CD4-positive, CD25-positive, alpha-beta regulatory T cell (primary cell): Measurements from ENCODE around the gene CD34. TPM values are rescaled to one million over a fixed set of nuclear protein-coding genes. Genes with fewer than 3 reads are reported as not detected.

Experiments used
- ATAC-seq, 2 donors: fragments of 150-1000 bp; cut with Tn5 transposase; one replicate each; pipeline ENCODE4 v1.10.0; 2021; ENCODE audit warnings: low read depth in 2 of 2, moderate number of reproducible peaks in 2 of 2, moderate library complexity in 1 of 2
- DNase-seq, 3 donors: peaks; one replicate each; pipeline versions ENCODE4 v3.0.0 to v3.0.0-alpha.2; 2012 to 2022; ENCODE audit warnings: mixed read lengths in 1 of 3
- H3K27ac ChIP-seq: one replicate; pipeline ENCODE4 v1.7.0; 2013; ENCODE audit warnings: mild to moderate bottlenecking, low read length; ENCODE audit not compliant: insufficient read depth, poor library complexity, severe bottlenecking
- H3K27me3 ChIP-seq: one replicate; pipeline ENCODE4 v1.7.0; 2013; ENCODE audit warnings: low read length; ENCODE audit not compliant: control insufficient read depth, insufficient read depth
- H3K36me3 ChIP-seq: one replicate; pipeline ENCODE4 v1.7.0; 2013; ENCODE audit warnings: mild to moderate bottlenecking, low read length, moderate library complexity; ENCODE audit not compliant: control insufficient read depth, insufficient read depth
- H3K4me1 ChIP-seq: 2 replicates; pipeline ENCODE4 v1.7.0; 2013; ENCODE audit warnings: mild to moderate bottlenecking, low read length; ENCODE audit not compliant: insufficient read depth, control insufficient read depth, poor library complexity, severe bottlenecking
- H3K4me3 ChIP-seq: one replicate; pipeline ENCODE4 v1.7.0; 2013; ENCODE audit warnings: low read depth, mild to moderate bottlenecking, low read length, moderate library complexity
- H3K9me3 ChIP-seq, 2 experiments: 1 replicate in 1 of 2; 2 replicates in 1 of 2; pipeline ENCODE4 v1.7.0; 2013; ENCODE audit warnings: low read length in 2 of 2, mild to moderate bottlenecking in 1 of 2, moderate library complexity in 1 of 2; ENCODE audit not compliant: control insufficient read depth in 2 of 2
- H3K27ac Mint-ChIP-seq, 3 donors: one replicate each; pipeline ENCODE4 v1.8.0; 2020 to 2022; ENCODE audit warnings: mild to moderate bottlenecking in 3 of 3, mixed read lengths in 3 of 3, moderate library complexity in 2 of 3
- H3K27me3 Mint-ChIP-seq: one replicate; pipeline ENCODE4 v1.8.0; 2022; ENCODE audit warnings: mild to moderate bottlenecking, mixed read lengths
- H3K36me3 Mint-ChIP-seq: one replicate; pipeline ENCODE4 v1.8.0; 2020; ENCODE audit warnings: mixed read lengths
- H3K4me1 Mint-ChIP-seq, 4 donors: one replicate each; pipeline ENCODE4 v1.8.0; 2020 to 2022; ENCODE audit warnings: mixed read lengths in 4 of 4, mild to moderate bottlenecking in 1 of 4
- H3K4me3 Mint-ChIP-seq, 4 donors: one replicate each; pipeline ENCODE4 v1.8.0; 2020 to 2022; ENCODE audit warnings: mild to moderate bottlenecking in 4 of 4, mixed read lengths in 4 of 4, moderate library complexity in 3 of 4
- H3K9me3 Mint-ChIP-seq, 7 donors: one replicate each; pipeline ENCODE4 v1.8.0; 2020 to 2022; ENCODE audit warnings: mixed read lengths in 7 of 7, mild to moderate bottlenecking in 3 of 7, moderate library complexity in 2 of 7
- polyA plus RNA-seq, 4 donors: library from polyadenylated mRNA; unstranded; fragments of 300-500 nt; fragmentation: Illumina TruSeq; gene quantifications; one replicate each; pipeline ENCODE4 v1.2.3, GENCODE V29; 2021
- total RNA-seq: library from RNA; stranded (reverse); gene quantifications from one replicate; pipeline ENCODE4 v1.2.3, GENCODE V29; 2022

The CD34 gene
- total and polyA plus RNA-seq, 5 donors from 2014 or later, result 0.02 to 1.9 TPM; not detected in 3

DNA sequence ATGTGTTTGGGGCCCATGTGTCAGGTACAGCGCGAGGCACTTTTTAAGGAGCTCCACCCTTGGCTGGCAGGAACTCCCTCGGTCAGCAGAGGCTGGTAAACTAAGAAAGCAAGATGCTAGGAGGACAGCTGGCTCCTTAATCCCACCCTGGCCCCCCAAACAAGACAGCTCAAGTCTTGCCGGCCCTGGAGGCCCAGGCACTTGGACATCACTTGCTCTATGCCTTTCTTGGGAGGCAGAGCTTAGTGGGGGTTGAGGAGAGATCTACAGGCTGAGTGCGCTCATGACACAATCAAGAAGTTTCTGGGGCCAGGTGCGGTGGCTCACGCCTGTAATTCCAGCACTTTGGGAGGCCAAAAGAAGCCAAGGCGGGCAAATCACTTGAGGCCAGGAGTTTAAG lies 78.1 kb downstream of the CD34 start:
- Histone ChIP-seq H3K27me3 (no peaks in the 10 kb centered on the region), H3K4me1 (peaks cover 43% of the 10 kb centered on the region), H3K36me3 (peaks cover 13% of the 10 kb centered on the region), H3K27ac (peak overlapping the region; percentile 60), H3K4me3 (no peak overlapping the region), H3K9me3 (no peaks in the 10 kb centered on the region)
- no peaks in the 10 kb centered on the region for H3K9me3 Mint-ChIP-seq
- DNase-seq (no peak), ATAC-seq (no peak)
- peaks cover 28 to 94% (median 78%) of the 10 kb centered on the region in 4 donors for H3K4me1 Mint-ChIP-seq
- peak overlapping the region in 1 of 4 donors; percentile 70 for H3K4me3 Mint-ChIP-seq
- peaks cover 7% of the 10 kb centered on the region for H3K36me3 Mint-ChIP-seq
- H3K27me3 Mint-ChIP-seq, result no peaks in the 10 kb centered on the region
- peak overlapping the region; percentile 83 to 98 (median 92) for H3K27ac Mint-ChIP-seq

DNA sequence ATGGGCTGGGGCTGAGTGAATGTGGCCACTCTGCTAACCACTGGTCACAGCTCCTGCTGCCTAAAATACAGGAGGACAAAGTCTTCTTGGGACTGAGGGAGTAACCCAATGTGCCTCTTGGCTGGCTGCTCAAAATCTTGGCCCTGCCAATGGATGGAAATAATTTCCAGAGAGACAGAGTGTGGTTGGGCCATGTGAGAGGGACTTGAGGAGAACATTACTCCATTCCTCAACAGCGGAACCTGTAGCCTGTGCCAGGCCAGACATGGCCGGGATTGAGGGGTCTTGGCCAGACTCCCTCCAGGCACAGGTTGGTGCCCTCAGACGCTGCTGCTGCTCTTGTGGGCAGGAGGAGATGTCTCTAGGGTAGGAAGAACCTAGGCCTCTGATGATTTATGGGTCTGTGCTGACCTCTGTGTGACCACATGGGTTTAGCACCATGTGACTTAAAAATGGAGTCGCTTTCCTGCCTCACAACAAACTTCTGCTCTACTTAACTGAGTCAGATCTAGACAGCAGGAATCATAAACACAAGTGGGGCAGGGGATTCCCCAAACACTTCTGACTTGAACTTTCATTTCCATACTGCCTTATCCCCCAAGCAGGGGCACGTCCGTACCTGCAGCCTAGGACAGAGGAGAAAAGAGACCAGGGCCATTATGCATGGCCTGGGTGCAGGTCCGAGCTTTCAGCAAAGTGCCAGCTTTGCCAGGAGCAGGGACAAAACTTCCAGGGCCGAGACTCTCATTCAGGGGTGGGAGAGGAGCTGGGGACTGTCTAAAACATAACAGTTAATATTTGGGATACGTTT lies 79.2 kb downstream of the CD34 start:
- Histone ChIP-seq H3K36me3 (peaks cover 11% of the 10 kb centered on the region), H3K4me3 (peak overlapping the region; percentile 45), H3K9me3 (no peaks in the 10 kb centered on the region), H3K4me1 (peaks cover 47% of the 10 kb centered on the region), H3K27me3 (no peaks in the 10 kb centered on the region), H3K27ac (peak overlapping the region; percentile 60)
- H3K4me3 Mint-ChIP-seq, result peak overlapping the region in 3 of 4 donors; percentile 36 to 70 (median 64)
- ATAC-seq (peak; percentile 55 to 69), DNase-seq (peak in 2 of 3 donors; percentile 28 to 78)
- no peaks in the 10 kb centered on the region for H3K9me3 Mint-ChIP-seq
- no peaks in the 10 kb centered on the region for H3K27me3 Mint-ChIP-seq
- H3K27ac Mint-ChIP-seq, result peak overlapping the region; percentile 92 to 98 (median 95)
- H3K36me3 Mint-ChIP-seq, result peaks cover 4% of the 10 kb centered on the region
- H3K4me1 Mint-ChIP-seq, result peaks cover 29 to 95% (median 76%) of the 10 kb centered on the region in 4 donors

Other genes with a start within 250 kb of the CD34 start
- 123 TPM for gene CD46, start 159.1 kb downstream of the CD34 start, total RNA-seq
- gene CD46, start 159.1 kb downstream of the CD34 start, polyA plus RNA-seq, result 100 to 1,000 TPM; 117 to 159 (median 149) TPM